ENCODE measurements around the gene GRB14. TPM values are rescaled to one million over a fixed set of nuclear protein-coding genes. Genes with fewer than 3 reads are reported as not detected.
"Not testable (repeated sequence)": the region's sequence is repeated elsewhere in the genome, so short reads cannot be mapped to it uniquely, and the experiment has no call there.

The GRB14 gene
- total and polyA plus RNA-seq, 8 donors, result 4.1 to 75.4 (median 60.0) TPM

GRCh38 chr2:164478205-164478604 is 143.1 kb downstream of the GRB14 start:
- H3K27me3 ChIP-seq, result no peaks in the 10 kb centered on the region
- no peak overlapping the region for H3K27ac ChIP-seq
- intact Hi-C loops (cut with DNase I), result no loop called here
- ATAC-seq, result no peak
- TF ChIP-seq CTCF (IDR thresholded peaks at IDR 0.05), result no peak
- no peak overlapping the region for H3K4me3 ChIP-seq
- H3K36me3 ChIP-seq, result no peaks in the 10 kb centered on the region
- no peaks in the 10 kb centered on the region for H3K9me3 ChIP-seq
- no peaks in the 10 kb centered on the region for H3K4me1 ChIP-seq
- DNase-seq, result no peak

GRCh38 chr2:164474873-164475272 is 146.4 kb downstream of the GRB14 start:
- no peaks in the 10 kb centered on the region for H3K27me3 ChIP-seq
- no peak overlapping the region for H3K27ac ChIP-seq
- no peaks in the 10 kb centered on the region for H3K9me3 ChIP-seq
- ATAC-seq (no peak), DNase-seq (no peak)
- no peaks in the 10 kb centered on the region for H3K4me1 ChIP-seq
- intact Hi-C loops (cut with DNase I), result no loop called here
- no peak for TF ChIP-seq CTCF (IDR thresholded peaks at IDR 0.05)
- H3K36me3 ChIP-seq, result no peaks in the 10 kb centered on the region
- no peak overlapping the region for H3K4me3 ChIP-seq

GRCh38 chr2:164473021-164473420 is 148.3 kb downstream of the GRB14 start:
- intact Hi-C loops (cut with DNase I), result no loop called here
- Histone ChIP-seq H3K27me3 (no peaks in the 10 kb centered on the region), H3K4me3 (no peak overlapping the region), H3K4me1 (no peaks in the 10 kb centered on the region), H3K27ac (no peak overlapping the region), H3K9me3 (no peaks in the 10 kb centered on the region), H3K36me3 (no peaks in the 10 kb centered on the region)
- DNase-seq (no peak), ATAC-seq (no peak)
- no peak for TF ChIP-seq CTCF (IDR thresholded peaks at IDR 0.05)

- H3K4me3 ChIP-seq; H3K9me3 ChIP-seq; intact Hi-C loops (cut with DNase I); ATAC-seq; H3K36me3 ChIP-seq; H3K4me1 ChIP-seq; H3K27me3 ChIP-seq; H3K27ac ChIP-seq; DNase-seq: not testable (repeated sequence)
Observed at GRCh38 chr2:164465047-164465446, 156.2 kb downstream of the GRB14 start.

GRCh38 chr2:164464376-164464775 is 156.9 kb downstream of the GRB14 start:
- H3K4me1 ChIP-seq, result no peaks in the 10 kb centered on the region
- intact Hi-C loops (cut with DNase I), result no loop called here
- DNase-seq (no peak), ATAC-seq (no peak)
- no peaks in the 10 kb centered on the region for H3K27me3 ChIP-seq
- H3K27ac ChIP-seq, result no peak overlapping the region
- H3K36me3 ChIP-seq, result no peaks in the 10 kb centered on the region
- no peak overlapping the region for H3K4me3 ChIP-seq
- no peaks in the 10 kb centered on the region for H3K9me3 ChIP-seq
- TF ChIP-seq CTCF (IDR thresholded peaks at IDR 0.05), result no peak

- Histone ChIP-seq H3K9me3 (no peaks in the 10 kb centered on the region), H3K36me3 (no peaks in the 10 kb centered on the region), H3K27ac (no peak overlapping the region), H3K27me3 (no peaks in the 10 kb centered on the region), H3K4me1 (no peaks in the 10 kb centered on the region), H3K4me3 (no peak overlapping the region)
- DNase-seq, result no peak
- no peak for ATAC-seq
- intact Hi-C loops (cut with DNase I), result no loop called here
- no peak for TF ChIP-seq CTCF (IDR thresholded peaks at IDR 0.05)
Observed at GRCh38 chr2:164458792-164459191, 162.5 kb downstream of the GRB14 start.

All from left lung (tissue), 10 donors.